ENCODE measurements around the gene FKBP11.
A peak's percentile ranks its signal among the peaks of the same experiment; 100 is the strongest.

DNA sequence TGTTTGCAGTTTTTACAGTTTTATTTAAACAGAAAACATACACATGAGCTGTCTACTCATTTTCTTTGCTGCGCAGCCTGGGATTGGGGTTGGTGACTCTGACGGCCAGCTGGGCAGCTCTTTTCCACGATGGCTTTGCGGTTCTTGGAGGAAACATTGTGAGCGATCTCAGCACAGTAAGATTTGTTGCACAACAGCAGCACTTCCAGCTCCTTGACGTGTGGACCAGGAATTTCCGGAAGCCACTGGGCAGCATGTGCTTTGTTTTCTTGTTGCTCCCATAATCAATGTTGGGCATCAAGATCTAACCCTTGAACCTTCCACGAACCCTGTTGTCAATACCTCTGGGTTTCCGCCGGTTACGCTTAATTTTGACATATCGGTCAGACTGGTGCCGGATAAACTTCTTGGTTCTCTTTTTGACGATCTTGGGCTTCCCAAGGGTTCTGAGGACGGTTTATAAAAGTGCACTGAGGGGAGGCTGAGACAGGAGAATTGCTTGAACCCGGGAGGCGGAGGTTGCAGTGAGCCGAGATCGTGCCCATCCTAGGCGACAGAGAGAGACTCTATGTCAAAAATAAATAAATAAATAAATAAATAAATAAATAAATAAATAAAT lies 21.8 kb downstream of the FKBP11 start:
- TF ChIP-seq ZNF350 (tag by site-specific recombination; IDR thresholded peaks at IDR 0.05) (no peak), ZBTB8A (tag by site-specific recombination; IDR thresholded peaks at IDR 0.05) (0 out of 2 replicates have a peak, but pooled peaks have one; percentile 83), YY1 (tag by site-specific recombination; IDR thresholded peaks at IDR 0.05) (no peak), ZNF335 (tag by site-specific recombination; conservative IDR thresholded peaks at IDR 0.05) (no peak; the same call in 1 of the 2 replicates), ZNF37A (tag by site-specific recombination; IDR thresholded peaks at IDR 0.05) (no peak), ZNF121 (tag by site-specific recombination; IDR thresholded peaks at IDR 0.05) (no peak), HOXC10 (CRISPR knock-in tag; IDR thresholded peaks at IDR 0.05) (no peak)
- TF ChIP-seq, protein P1, sequence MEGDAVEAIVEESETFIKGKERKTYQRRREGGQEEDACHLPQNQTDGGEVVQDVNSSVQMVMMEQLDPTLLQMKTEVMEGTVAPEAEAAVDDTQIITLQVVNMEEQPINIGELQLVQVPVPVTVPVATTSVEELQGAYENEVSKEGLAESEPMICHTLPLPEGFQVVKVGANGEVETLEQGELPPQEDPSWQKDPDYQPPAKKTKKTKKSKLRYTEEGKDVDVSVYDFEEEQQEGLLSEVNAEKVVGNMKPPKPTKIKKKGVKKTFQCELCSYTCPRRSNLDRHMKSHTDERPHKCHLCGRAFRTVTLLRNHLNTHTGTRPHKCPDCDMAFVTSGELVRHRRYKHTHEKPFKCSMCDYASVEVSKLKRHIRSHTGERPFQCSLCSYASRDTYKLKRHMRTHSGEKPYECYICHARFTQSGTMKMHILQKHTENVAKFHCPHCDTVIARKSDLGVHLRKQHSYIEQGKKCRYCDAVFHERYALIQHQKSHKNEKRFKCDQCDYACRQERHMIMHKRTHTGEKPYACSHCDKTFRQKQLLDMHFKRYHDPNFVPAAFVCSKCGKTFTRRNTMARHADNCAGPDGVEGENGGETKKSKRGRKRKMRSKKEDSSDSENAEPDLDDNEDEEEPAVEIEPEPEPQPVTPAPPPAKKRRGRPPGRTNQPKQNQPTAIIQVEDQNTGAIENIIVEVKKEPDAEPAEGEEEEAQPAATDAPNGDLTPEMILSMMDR (tag by site-specific recombination; IDR thresholded peaks at IDR 0.05) = no peak
- TF ChIP-seq, protein P2, sequence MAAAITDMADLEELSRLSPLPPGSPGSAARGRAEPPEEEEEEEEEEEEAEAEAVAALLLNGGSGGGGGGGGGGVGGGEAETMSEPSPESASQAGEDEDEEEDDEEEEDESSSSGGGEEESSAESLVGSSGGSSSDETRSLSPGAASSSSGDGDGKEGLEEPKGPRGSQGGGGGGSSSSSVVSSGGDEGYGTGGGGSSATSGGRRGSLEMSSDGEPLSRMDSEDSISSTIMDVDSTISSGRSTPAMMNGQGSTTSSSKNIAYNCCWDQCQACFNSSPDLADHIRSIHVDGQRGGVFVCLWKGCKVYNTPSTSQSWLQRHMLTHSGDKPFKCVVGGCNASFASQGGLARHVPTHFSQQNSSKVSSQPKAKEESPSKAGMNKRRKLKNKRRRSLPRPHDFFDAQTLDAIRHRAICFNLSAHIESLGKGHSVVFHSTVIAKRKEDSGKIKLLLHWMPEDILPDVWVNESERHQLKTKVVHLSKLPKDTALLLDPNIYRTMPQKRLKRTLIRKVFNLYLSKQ (tag by site-specific recombination; IDR thresholded peaks at IDR 0.05; ENCODE audit: borderline replicate concordance) = no peak

Data from HEK293 (cell line).